IPS-15b (cell line): ENCODE data around the gene TMEM169.
A peak's percentile ranks its signal among the peaks of the same experiment; 100 is the strongest.

Experiments used
- H3K27me3 ChIP-seq: one replicate; pipeline ENCODE4 v1.6.1; 2013; ENCODE audit warnings: low read length; ENCODE audit not compliant: control insufficient read depth, insufficient read depth
- H3K36me3 ChIP-seq: one replicate; pipeline ENCODE4 v1.6.1; 2013; ENCODE audit warnings: low read length; ENCODE audit not compliant: control insufficient read depth, insufficient read depth
- H3K4me1 ChIP-seq: one replicate; pipeline ENCODE4 v1.6.1; 2013; ENCODE audit warnings: mild to moderate bottlenecking, low read length; ENCODE audit not compliant: control insufficient read depth, insufficient read depth
- H3K4me3 ChIP-seq: one replicate; pipeline ENCODE4 v1.5.1; 2013; ENCODE audit warnings: low read depth, low read length
- H3K9ac ChIP-seq: one replicate; pipeline ENCODE4 v1.6.1; 2013; ENCODE audit warnings: low read depth, mild to moderate bottlenecking, low read length
- H3K9me3 ChIP-seq: one replicate; pipeline ENCODE4 v1.6.1; 2013; ENCODE audit warnings: mild to moderate bottlenecking, low read length; ENCODE audit not compliant: control insufficient read depth, insufficient read depth

The TMEM169 gene

DNA sequence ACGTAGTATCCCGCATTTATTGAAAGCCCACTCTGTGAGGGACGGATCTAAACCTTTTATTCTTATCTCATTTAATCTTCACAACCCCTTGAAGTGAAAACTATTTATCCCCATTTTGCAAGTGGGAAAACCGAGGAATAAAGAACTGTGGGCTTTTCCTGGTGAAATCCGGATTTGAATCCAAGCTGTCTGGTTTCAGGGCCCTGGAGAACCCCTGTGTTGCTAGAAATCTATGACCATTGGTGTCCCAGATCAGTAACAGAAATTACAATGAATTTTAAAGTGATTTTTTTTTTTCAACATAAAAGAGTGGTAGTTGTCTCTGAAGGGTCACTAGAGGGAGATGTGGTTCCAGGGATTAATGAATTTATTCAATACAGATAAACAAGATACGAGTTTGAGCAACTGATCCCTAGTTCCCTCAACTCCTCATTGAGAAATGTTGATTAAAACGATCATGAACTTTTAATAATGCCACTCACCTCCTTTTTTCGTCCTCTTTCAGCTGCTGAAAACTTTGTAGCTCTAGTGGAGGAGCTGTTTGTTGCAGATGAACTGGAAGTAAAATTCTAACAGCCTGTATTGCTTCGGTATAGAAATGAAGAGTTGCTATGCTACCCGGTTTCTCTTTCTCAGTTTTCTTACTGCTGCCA, 28.4 kb downstream of the TMEM169 start:
- peak overlapping the region; percentile 99 for H3K9ac ChIP-seq

DNA sequence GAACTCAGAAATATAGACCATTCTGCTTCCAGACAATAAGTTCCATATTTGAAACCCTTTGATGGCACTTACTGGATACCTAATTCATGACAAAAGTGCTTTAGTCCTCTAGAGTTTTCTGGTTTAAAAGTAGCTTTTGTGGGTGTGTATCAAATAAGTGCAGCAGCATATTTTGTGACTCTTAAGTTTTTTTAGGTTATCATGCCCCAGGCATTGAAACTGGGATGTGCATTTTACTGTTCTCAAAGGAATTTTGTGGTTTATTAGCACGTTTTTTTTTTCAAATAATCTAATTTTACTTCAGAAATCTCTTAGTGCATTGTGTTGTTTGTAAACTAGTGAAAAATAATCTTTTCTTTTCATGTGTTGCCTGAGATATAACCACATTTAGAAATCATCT, 28.9 kb downstream of the TMEM169 start:
- Histone ChIP-seq H3K9ac (peak overlapping the region; percentile 99), H3K9me3 (no peaks in the 10 kb centered on the region), H3K4me3 (peak overlapping the region; percentile 98), H3K4me1 (peaks cover 19% of the 10 kb centered on the region), H3K36me3 (peaks cover 21% of the 10 kb centered on the region), H3K27me3 (no peaks in the 10 kb centered on the region)

More for the DNA sequence above, 28.4 kb downstream of the TMEM169 start:
- peaks cover 15% of the 10 kb centered on the region for H3K4me1 ChIP-seq
- H3K27me3 ChIP-seq: no peaks in the 10 kb centered on the region
- peaks cover 21% of the 10 kb centered on the region for H3K36me3 ChIP-seq
- H3K4me3 ChIP-seq: peak overlapping the region; percentile 98
- no peaks in the 10 kb centered on the region for H3K9me3 ChIP-seq

DNA sequence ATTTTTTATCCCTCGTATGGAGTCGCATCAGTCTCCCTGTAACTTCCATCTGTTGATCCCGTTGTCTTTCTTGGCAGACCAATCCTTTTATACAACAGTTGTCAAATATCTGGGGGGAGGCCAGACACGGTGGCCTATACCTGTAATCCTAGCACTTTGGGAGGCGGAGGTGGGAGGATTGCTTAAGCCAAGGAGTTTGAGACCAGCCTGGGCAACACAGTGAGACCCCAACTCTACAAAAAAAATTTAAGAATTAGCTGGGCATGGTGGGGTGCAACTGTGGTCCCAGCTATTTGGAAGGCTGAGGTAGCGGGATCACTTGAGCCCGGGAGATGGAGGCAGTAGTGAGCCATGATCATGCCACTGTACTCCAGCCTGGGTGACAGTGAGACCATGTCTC, 29.4 kb downstream of the TMEM169 start:
- no peak overlapping the region for H3K9ac ChIP-seq
- no peaks in the 10 kb centered on the region for H3K9me3 ChIP-seq
- peaks cover 19% of the 10 kb centered on the region for H3K4me1 ChIP-seq
- no peak overlapping the region for H3K4me3 ChIP-seq
- H3K27me3 ChIP-seq: no peaks in the 10 kb centered on the region
- peaks cover 21% of the 10 kb centered on the region for H3K36me3 ChIP-seq

DNA sequence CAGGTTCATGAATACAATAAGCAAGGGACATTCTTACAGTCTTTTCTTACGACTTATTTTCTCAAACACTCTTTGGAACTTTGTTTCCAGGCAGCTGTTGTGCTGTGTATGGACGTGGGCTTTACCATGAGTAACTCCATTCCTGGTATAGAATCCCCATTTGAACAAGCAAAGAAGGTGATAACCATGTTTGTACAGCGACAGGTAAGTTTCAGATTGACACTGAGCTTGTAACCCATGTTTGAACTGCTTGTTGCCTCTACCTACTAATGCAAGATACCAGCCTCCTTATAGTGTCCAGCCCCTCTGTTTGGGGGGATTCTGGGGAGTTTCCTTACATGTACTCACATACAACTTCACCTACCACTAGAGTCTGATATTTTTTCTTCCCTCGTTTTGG, 31.2 kb downstream of the TMEM169 start:
- no peaks in the 10 kb centered on the region for H3K27me3 ChIP-seq
- H3K4me1 ChIP-seq: peaks cover 19% of the 10 kb centered on the region
- no peaks in the 10 kb centered on the region for H3K9me3 ChIP-seq
- H3K9ac ChIP-seq: no peak overlapping the region
- no peak overlapping the region for H3K4me3 ChIP-seq
- H3K36me3 ChIP-seq: peaks cover 21% of the 10 kb centered on the region

DNA sequence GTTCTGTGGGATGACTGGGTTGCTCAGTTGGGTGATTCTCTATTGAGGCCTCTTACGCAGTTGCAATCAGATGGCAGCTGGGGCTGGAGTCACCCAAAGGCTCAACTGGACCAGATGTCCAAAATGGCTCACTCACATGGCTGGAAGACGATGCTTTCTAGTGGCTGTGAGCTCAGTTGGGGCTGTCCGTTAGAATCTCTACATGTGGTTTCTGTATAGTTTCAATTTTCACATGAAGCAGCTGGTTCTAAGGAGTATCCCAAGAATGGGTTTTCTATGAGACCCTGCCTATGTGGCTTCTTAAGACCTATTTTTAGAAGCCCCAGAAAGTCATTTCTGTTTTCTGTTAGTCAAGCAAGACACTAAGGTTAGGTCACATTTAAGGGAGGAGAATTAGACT, 31.9 kb downstream of the TMEM169 start:
- peaks cover 12% of the 10 kb centered on the region for H3K4me1 ChIP-seq
- peaks cover 24% of the 10 kb centered on the region for H3K36me3 ChIP-seq
- H3K4me3 ChIP-seq: no peak overlapping the region
- H3K9me3 ChIP-seq: no peaks in the 10 kb centered on the region
- no peaks in the 10 kb centered on the region for H3K27me3 ChIP-seq
- no peak overlapping the region for H3K9ac ChIP-seq

DNA sequence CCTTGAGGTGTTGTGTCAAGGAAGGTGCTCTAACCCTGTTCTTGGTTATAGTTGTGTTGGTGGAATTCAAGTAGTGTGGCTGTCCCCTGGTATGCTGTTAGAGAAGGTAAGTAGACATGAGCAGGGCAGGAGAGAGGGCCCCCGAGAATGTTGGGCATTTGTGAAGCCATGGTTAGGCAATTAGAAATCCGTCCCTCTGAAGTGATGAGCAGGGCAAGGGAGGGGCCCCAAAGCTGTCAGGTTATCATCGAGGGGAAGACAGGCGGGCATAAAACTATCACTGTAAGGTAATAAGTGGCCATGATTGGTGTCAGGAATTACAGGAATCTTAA, 32.6 kb downstream of the TMEM169 start:
- Histone ChIP-seq H3K4me1 (peaks cover 11% of the 10 kb centered on the region), H3K36me3 (peaks cover 28% of the 10 kb centered on the region), H3K9me3 (no peaks in the 10 kb centered on the region), H3K4me3 (peak overlapping the region; percentile 12), H3K9ac (no peak overlapping the region), H3K27me3 (no peaks in the 10 kb centered on the region)

GRCh38 chr2:216114714-216115531, 33.2 kb downstream of the TMEM169 start:
- peak overlapping the region; percentile 41 for H3K4me3 ChIP-seq

DNA sequence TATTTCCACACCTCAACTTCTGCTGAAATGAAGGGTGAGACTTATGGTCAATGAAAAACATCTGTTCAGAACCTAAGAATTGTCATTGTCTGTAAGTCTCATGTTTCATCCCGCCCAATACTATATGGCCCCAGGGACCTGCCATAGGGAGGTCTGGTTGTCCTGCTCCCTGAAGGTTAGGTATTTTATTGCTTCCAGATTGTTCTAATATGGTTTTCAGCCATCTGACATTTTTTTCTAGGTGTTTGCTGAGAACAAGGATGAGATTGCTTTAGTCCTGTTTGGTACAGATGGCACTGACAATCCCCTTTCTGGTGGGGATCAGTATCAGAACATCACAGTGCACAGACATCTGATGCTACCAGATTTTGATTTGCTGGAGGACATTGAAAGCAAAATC, 34.7 kb downstream of the TMEM169 start:
- H3K9ac ChIP-seq: peak overlapping the region; percentile 30
- no peaks in the 10 kb centered on the region for H3K9me3 ChIP-seq
- H3K4me1 ChIP-seq: peaks cover 7% of the 10 kb centered on the region
- H3K4me3 ChIP-seq: no peak overlapping the region
- no peaks in the 10 kb centered on the region for H3K27me3 ChIP-seq
- peaks cover 38% of the 10 kb centered on the region for H3K36me3 ChIP-seq

More at GRCh38 chr2:216114714-216115531, 33.2 kb downstream of the TMEM169 start:
- no peaks in the 10 kb centered on the region for H3K27me3 ChIP-seq
- peaks cover 32% of the 10 kb centered on the region for H3K36me3 ChIP-seq
- H3K4me1 ChIP-seq: peaks cover 11% of the 10 kb centered on the region
- H3K9me3 ChIP-seq: no peaks in the 10 kb centered on the region
- H3K9ac ChIP-seq: peak overlapping the region; percentile 93

- H3K9me3 ChIP-seq: no peaks in the 10 kb centered on the region
- peaks cover 7% of the 10 kb centered on the region for H3K4me1 ChIP-seq
- no peak overlapping the region for H3K4me3 ChIP-seq
- H3K9ac ChIP-seq: no peak overlapping the region
- no peaks in the 10 kb centered on the region for H3K27me3 ChIP-seq
- peaks cover 38% of the 10 kb centered on the region for H3K36me3 ChIP-seq
Observed at GRCh38 chr2:216117561-216118340, 36.0 kb downstream of the TMEM169 start.

DNA sequence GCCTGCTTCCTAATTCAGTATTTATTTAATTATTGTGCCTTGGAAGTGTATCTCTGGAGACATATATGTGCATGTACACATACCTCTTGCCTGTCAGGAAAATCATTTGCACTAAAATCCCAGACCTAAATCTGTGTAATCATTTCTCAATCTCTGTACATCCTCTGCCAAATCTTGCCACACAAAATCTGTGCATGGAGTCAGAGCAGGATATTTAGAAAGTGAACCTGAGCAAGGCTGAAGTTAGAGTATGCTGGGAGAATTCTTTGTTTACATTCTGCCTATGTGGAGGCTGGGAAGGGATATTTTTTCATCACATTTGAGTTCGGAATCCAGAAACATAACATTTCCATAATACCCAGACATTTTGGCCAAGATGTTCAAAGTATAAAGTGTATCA, 36.8 kb downstream of the TMEM169 start:
- no peak overlapping the region for H3K9ac ChIP-seq
- H3K36me3 ChIP-seq: peaks cover 34% of the 10 kb centered on the region
- H3K4me1 ChIP-seq: peaks cover 7% of the 10 kb centered on the region

GRCh38 chr2:216119146-216119545, 37.4 kb downstream of the TMEM169 start:
- Histone ChIP-seq H3K4me1 (peaks cover 7% of the 10 kb centered on the region), H3K9me3 (no peaks in the 10 kb centered on the region), H3K4me3 (no peak overlapping the region), H3K36me3 (peaks cover 35% of the 10 kb centered on the region), H3K9ac (no peak overlapping the region), H3K27me3 (no peaks in the 10 kb centered on the region)

More for the DNA sequence above, 36.8 kb downstream of the TMEM169 start:
- Histone ChIP-seq H3K9me3 (no peaks in the 10 kb centered on the region), H3K4me3 (no peak overlapping the region), H3K27me3 (no peaks in the 10 kb centered on the region)
